NCI-H2171 (cell line): ENCODE measurements around the gene DNAJC27.

Source experiments
- DNase-seq: peaks from one replicate; lab custom pipeline; 2025; lab: John Stamatoyannopoulos, UW

The DNAJC27 gene

DNA sequence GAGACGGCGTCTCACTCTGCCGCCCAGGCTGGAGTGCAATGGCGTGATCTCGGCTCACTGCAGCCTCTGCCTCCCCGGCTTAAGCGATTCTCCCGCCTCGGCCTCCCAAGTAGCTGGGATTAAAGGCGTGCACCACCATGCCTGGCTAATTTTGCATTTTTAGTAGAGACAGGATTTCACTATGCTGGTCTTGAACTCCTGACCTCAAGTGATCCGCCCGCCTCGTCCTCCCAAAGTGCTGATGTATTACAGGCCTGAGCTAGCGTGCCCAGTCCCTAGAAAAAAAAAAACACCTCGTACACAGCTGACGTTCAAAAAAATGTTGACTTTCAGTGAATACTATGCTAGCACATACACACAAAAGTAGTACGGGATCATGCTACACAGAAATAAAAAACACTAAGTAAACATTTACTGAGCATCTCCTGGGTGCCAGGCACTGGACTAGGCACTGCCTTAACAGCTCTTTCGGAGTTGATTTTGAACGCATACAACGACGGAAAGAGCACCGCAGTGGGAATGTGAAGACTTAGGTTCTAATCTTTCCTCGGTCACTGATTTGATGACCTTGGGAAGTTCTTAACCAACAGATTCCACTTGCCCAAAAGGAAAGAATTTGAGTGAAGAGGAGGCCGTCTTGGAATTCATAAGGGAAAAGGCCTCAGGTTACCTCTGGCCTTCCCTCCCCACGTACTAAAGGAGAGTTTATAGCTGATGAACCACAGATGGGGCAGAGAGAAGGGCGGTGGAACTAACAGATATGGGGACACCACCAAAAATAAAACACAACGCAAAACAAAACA is 1.1 kb downstream of the DNAJC27 start:
- DNase-seq, result no peak

GRCh38 chr2:24969784-24970183 is 2.0 kb downstream of the DNAJC27 start:
- no peak for DNase-seq

DNA sequence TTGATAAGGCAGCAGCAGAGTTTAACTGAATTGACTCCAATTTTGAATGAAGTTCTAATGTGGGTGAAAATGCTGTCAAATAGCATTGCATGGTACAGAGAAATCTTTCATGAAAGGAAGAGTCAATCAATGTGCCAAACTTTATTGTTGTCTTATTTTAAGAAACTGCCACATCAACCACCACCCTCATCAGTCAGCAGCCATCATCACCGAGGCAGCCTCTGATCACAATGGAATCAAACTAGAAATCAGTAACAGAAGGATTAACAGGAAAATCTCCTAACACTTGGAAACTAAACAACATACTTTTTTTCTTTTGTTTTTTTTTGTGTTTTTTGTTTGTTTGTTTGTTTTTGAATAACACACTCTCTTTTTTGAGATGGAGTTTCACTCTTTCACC is 9.9 kb downstream of the DNAJC27 start:
- no peak for DNase-seq

- no peak for DNase-seq
These were observed 12.0 kb downstream of the DNAJC27 start for GRCh38 chr2:24959761-24960160.

DNA sequence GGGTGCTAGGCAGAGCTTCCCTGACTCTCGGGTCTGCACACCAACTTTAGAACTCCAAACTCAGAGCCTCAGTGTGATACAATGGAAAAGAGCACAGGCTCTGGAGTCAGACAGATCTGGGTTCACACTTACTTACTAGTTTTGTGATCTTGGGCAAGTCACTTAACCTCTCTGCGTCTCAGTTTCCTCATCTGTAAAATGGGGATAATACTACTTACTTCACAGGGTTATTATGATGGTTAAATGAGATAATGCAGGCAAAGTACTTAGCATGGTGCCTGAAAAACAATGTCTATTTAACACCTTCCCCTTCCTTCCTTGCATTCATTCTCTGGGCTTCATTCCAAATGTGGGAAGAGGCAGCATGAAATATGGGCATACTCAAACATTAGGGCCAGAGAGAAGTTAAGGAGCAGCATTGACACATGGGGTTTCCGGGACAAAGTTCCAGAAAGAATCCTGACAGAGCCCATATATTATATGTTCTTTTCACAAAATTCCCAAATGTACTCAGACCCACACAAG is 13.3 kb downstream of the DNAJC27 start:
- no peak for DNase-seq

DNA sequence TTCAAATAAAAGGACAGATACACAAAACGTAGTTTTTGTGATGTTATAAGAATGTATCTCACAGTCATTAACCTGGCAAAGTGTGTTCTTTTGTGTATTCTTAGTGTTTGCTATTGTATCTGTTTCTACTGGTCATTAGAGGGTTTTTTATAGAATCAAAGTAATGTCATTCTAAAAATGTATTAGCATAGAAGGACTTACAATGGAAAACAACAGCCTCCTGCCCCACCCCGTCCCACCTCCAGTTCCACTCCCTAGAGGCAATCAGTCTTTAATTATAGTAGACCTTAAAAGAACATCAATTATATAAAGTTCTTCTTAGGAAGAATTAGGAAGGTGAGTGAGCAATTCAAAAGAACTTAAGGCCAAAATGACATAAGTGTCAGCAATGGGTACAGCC is 13.8 kb downstream of the DNAJC27 start:
- no peak for DNase-seq

DNA sequence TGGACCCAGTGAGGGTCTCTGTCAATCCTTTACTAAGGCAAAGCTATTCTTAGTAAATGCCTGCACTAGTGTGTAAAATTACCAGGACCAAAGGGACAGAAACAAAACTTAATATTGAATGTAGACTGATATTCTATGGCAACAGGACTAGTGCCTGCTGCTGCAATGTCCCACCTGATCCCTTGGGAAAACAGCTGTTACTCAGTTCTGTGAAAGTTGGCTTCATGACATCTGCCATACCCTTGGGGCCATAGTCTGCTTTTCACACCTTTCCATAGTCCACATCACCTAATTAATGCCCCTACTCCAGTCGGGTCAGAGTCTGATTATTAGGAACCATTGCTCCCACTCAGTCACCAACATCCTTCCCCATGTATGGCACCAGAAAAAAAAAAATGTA is 14.5 kb downstream of the DNAJC27 start:
- DNase-seq, result peak; percentile 92

DNA sequence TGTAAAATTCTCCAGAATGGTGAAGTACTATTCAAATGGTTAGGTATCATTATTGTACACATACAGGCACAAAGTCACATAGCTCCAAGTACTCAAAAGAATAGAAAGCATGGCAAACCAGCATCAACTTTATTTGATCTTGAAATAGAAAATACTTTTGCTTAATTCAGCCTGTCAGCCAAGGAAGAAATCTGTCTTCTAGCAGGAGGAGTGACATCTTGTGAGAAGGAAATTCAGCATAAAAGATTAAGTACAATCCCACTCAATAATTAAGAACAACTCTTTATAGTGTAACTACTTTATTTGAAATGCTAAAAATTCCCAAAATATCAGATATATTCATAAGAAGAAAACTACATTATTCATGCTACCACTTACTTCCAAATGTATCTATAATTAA is 15.8 kb downstream of the DNAJC27 start:
- no peak for DNase-seq

GRCh38 chr2:24955232-24955631 is 16.5 kb downstream of the DNAJC27 start:
- no peak for DNase-seq

DNA sequence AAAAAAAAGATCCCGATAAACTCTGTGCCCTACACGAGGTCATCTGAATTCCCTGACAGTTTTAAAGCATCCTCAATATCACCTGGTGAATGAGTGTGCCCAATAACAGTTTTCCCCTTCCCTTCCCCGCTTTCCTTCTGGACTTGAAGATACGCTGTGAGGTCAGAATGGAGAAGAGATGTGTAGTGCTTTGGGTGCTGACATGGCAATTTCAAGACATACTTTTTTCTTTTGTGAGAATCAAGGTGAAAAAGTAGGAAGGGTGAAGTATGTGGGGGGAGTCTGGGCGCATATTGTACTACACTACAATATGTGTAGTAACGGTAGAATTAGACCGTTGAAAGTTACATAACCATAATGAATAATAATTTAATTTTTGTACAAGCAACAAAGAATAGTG is 21.7 kb downstream of the DNAJC27 start:
- DNase-seq, result no peak

GRCh38 chr2:24948506-24948905 is 23.2 kb downstream of the DNAJC27 start:
- DNase-seq, result no peak

DNA sequence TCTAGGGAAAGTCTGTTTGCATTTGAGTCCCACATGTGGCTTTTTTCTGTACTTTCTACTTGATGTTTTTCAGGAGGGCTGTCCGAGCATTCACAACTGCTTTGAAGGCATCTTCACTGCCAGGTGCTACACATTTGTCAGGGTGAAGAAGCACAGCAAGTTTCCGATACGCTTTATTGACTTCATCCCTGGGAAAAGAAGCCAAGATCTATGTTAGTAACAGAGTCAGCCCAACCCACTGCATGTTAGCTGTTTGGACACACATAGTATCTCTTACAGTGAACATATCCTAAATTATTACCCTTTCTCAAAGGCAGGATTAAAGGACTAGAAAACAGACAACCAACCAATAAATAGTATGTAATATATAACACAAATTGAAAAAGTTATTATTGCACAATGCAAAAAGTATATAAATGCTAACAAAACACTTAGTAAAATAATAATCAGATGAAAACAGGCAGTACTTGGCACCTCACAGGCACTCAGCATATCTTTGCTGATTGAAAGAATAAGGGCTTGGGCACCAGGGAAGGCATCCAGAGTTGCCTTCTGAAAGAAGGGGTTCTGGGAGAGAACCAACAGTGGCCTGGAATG is 24.1 kb downstream of the DNAJC27 start:
- no peak for DNase-seq

GRCh38 chr2:24945907-24946306 is 25.8 kb downstream of the DNAJC27 start:
- DNase-seq, result no peak

DNA sequence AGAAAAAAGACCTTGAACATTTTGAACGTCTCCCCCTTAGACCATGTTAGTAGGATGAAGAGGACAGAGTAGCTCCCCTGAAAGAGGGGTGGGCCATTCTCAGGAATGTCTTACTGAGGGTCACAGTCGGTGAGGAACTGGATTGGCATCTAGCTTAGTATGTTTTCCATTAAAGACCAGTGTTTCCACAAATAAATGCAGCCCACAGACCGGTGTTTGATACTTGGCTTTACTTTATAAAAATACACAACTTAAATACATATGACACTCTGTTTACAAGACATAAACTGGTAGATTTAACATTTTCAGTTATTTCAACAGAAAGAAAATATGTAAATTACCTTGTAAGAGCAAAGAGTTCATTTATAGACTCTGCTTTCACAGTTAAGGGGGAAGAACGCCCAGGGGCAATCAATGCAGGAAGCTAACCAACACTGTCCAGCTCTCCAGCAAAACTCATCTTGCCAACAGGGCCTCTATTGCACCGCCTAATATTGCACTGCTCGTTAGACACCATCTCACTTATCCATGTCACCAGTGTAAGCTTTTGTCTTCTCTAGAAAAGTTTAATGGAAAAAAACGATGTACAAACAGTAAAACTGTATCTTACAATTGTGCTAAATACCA is 28.2 kb downstream of the DNAJC27 start:
- no peak for DNase-seq

DNA sequence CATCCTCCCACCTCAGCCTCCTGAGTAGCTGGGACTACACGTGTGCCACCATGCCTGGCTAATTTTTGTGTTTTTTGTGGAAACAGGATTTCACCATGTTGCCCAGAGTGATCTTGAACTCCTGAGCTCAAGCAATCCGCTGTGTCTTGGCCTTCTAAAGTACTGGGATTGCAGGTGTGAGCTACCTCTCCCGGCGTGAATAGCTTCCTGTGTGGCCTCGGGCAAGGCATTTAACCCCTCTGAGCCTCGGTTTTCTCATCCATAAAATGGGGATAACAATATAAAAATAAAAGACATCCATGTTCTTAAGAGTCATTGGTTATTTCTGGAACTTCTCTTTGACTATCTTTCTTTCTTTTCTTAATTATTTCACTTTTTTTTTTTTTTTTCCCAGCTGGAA is 32.4 kb downstream of the DNAJC27 start:
- DNase-seq, result no peak

GRCh38 chr2:24937236-24937635 is 34.5 kb downstream of the DNAJC27 start:
- DNase-seq, result no peak

- no peak for DNase-seq
These were observed 36.6 kb downstream of the DNAJC27 start for GRCh38 chr2:24935145-24935544.

GRCh38 chr2:24932715-24933114 is 39.0 kb downstream of the DNAJC27 start:
- no peak for DNase-seq

DNA sequence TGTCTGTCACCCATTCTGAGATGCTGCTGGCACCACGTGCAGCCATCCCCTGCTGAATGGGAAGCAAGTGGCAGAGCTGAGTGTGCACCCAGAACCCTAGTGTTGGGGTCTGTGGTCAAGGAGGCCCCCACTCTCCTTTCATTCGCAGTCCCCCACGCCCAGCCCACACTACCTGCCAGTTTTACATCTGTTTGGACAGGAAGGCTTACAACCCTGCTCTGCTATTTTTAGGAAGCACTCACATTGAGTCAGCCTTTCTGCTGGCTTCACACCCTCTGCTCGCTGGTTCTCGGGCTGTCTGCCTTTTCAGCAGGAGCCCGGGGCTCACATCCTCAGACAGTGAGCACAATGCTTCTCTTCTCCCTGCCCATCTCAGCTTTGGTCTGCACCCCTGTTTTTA is 41.0 kb downstream of the DNAJC27 start:
- no peak for DNase-seq

DNA sequence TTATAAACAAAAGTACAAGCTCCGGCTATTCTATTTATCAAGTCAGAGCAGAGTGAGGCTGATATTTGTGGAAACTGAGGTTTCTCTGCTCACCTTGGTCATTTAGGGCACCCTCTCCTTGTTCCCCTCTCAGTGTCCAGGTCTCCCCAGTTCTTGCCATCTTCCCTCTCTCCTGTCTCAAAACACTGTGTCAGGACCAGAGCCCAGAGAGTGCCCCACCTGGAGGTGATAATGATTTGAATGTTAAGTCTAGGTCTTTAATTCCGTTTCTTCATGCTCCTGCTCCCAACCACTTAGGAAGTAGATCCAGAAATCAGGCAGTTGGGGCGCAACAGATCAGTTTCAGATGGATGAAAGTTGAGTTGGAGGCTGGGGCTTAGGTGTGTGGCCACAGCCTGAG is 42.5 kb downstream of the DNAJC27 start:
- DNase-seq, result no peak

DNA sequence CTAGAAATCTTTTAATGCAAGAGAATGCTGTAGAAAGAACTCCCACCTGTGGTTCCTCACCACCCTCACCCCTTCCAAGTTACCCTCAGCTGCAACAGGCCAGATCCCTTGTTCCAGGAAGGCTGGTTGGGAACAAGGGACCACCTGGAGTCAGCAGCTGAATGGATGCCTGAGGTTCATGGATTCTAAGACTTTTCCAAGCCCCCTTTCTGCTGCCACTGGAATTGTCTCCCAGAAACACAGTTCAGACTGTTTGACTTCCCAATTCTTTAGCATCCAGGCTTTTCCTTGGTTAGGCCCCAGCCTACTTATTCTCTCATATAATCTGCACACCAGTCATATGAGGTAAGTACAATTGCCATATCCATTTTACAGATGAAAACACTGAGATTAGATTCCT is 43.7 kb downstream of the DNAJC27 start:
- DNase-seq, result no peak

- no peak for DNase-seq
These were observed 45.0 kb downstream of the DNAJC27 start for GRCh38 chr2:24926602-24927252.

GRCh38 chr2:24926220-24926601 is 45.5 kb downstream of the DNAJC27 start:
- no peak for DNase-seq
